ENCODE measurements around the gene IRS1. TPM values are rescaled to one million over a fixed set of nuclear protein-coding genes. Genes with fewer than 3 reads are reported as not detected.

IRS1 gene
- polyA plus RNA-seq, 2 of the 4 experiments (the other 2 are of a cell fraction): 10.4 to 13.9 TPM

- ChIA-PET POLR2A (no interaction called here), CTCF (interaction anchor here (1.2 kb wide), 1 partner anchor 11 kb away, joined by 3 read pairs; no protein-coding TSS in a partner anchor)
- FAIRE-seq: no peak
Observed at GRCh38 chr2:226707499-226707898, 92.1 kb downstream of the IRS1 start.

GRCh38 chr2:226705965-226706364, 93.7 kb downstream of the IRS1 start:
- no peak for FAIRE-seq

More at GRCh38 chr2:226707499-226707898, 92.1 kb downstream of the IRS1 start:
- Histone ChIP-seq H3K9me3 (no peaks in the 10 kb centered on the region), H3K4me1 (no peaks in the 10 kb centered on the region), H3K4me2 (no peak overlapping the region), H3K4me3 (no peak overlapping the region), H3K27ac (no peak overlapping the region)
- TF ChIP-seq GATA3 (IDR thresholded peaks at IDR 0.05; ENCODE audit: borderline replicate concordance): no peak
- TF ChIP-seq KDM5A (IDR thresholded peaks at IDR 0.05): no peak
- DNase-seq (ENCODE audit: low read depth in 1 of 2, low spot score in 1 of 2): no peak
- ATAC-seq: no peak

GRCh38 chr2:226705133-226705886, 94.3 kb downstream of the IRS1 start:
- Histone ChIP-seq H3K4me1 (no peaks in the 10 kb centered on the region), H3K4me2 (no peak overlapping the region), H3K9me3 (no peaks in the 10 kb centered on the region), H3K4me3 (no peak overlapping the region), H3K27ac (no peak overlapping the region)
- CTCF ChIA-PET: no interaction called here
- DNase-seq (ENCODE audit: low read depth in 1 of 2, low spot score in 1 of 2): no peak
- no peak for FAIRE-seq
- no peak for ATAC-seq
- WGBS (ENCODE audit: missing lambda C conversion rate): 83% methylated on average over 8 of the region's 8 CpGs
- TF ChIP-seq RNF2 (IDR thresholded peaks at IDR 0.05; ENCODE audit: borderline replicate concordance, low read depth) (no peak), ESRRA (IDR thresholded peaks at IDR 0.05; ENCODE audit: borderline replicate concordance, low read length) (no peak), ATOH8 (CRISPR knock-in tag; IDR thresholded peaks at IDR 0.05; ENCODE audit: low read depth) (no peak), GATA3 (IDR thresholded peaks at IDR 0.05; ENCODE audit: borderline replicate concordance) (no peak), CHD2 (IDR thresholded peaks at IDR 0.05; ENCODE audit: low read length, partially characterized antibody) (no peak), RFX5 (IDR thresholded peaks at IDR 0.05) (no peak), ZNF302 (CRISPR knock-in tag; IDR thresholded peaks at IDR 0.05) (no peak), CBX8 (IDR thresholded peaks at IDR 0.05) (no peak), RARB (CRISPR knock-in tag; IDR thresholded peaks at IDR 0.05) (no peak), MAFK (IDR thresholded peaks at IDR 0.05; ENCODE audit: partially characterized antibody) (no peak), MAZ (IDR thresholded peaks at IDR 0.05; ENCODE audit: borderline replicate concordance, low read depth, low read length) (no peak), USF2 (IDR thresholded peaks at IDR 0.05) (no peak), CBX2 (IDR thresholded peaks at IDR 0.05; ENCODE audit: borderline replicate concordance, low read depth) (no peak), ZSCAN20 (CRISPR knock-in tag; IDR thresholded peaks at IDR 0.05) (no peak), EHMT2 (IDR thresholded peaks at IDR 0.05; ENCODE audit: low read depth) (no peak)
- TF ChIP-seq, protein P1, sequence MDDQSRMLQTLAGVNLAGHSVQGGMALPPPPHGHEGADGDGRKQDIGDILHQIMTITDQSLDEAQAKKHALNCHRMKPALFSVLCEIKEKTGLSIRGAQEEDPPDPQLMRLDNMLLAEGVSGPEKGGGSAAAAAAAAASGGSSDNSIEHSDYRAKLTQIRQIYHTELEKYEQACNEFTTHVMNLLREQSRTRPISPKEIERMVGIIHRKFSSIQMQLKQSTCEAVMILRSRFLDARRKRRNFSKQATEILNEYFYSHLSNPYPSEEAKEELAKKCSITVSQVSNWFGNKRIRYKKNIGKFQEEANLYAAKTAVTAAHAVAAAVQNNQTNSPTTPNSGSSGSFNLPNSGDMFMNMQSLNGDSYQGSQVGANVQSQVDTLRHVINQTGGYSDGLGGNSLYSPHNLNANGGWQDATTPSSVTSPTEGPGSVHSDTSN (IDR thresholded peaks at IDR 0.05): no peak
- TF ChIP-seq, protein P2, sequence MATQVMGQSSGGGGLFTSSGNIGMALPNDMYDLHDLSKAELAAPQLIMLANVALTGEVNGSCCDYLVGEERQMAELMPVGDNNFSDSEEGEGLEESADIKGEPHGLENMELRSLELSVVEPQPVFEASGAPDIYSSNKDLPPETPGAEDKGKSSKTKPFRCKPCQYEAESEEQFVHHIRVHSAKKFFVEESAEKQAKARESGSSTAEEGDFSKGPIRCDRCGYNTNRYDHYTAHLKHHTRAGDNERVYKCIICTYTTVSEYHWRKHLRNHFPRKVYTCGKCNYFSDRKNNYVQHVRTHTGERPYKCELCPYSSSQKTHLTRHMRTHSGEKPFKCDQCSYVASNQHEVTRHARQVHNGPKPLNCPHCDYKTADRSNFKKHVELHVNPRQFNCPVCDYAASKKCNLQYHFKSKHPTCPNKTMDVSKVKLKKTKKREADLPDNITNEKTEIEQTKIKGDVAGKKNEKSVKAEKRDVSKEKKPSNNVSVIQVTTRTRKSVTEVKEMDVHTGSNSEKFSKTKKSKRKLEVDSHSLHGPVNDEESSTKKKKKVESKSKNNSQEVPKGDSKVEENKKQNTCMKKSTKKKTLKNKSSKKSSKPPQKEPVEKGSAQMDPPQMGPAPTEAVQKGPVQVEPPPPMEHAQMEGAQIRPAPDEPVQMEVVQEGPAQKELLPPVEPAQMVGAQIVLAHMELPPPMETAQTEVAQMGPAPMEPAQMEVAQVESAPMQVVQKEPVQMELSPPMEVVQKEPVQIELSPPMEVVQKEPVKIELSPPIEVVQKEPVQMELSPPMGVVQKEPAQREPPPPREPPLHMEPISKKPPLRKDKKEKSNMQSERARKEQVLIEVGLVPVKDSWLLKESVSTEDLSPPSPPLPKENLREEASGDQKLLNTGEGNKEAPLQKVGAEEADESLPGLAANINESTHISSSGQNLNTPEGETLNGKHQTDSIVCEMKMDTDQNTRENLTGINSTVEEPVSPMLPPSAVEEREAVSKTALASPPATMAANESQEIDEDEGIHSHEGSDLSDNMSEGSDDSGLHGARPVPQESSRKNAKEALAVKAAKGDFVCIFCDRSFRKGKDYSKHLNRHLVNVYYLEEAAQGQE (IDR thresholded peaks at IDR 0.05): no peak
- TF ChIP-seq, protein P3, sequence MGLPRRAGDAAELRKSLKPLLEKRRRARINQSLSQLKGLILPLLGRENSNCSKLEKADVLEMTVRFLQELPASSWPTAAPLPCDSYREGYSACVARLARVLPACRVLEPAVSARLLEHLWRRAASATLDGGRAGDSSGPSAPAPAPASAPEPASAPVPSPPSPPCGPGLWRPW (IDR thresholded peaks at IDR 0.05): no peak
- POLR2A ChIA-PET: no interaction called here

More at GRCh38 chr2:226705965-226706364, 93.7 kb downstream of the IRS1 start:
- H3K4me3 ChIP-seq: no peak overlapping the region
- no peaks in the 10 kb centered on the region for H3K9me3 ChIP-seq
- TF ChIP-seq HOXA7 (CRISPR knock-in tag; IDR thresholded peaks at IDR 0.05): no peak
- TF ChIP-seq CEBPB (IDR thresholded peaks at IDR 0.05): no peak
- TF ChIP-seq GATA3 (IDR thresholded peaks at IDR 0.05; ENCODE audit: borderline replicate concordance): no peak
- H3K27ac ChIP-seq: no peak overlapping the region
- WGBS (ENCODE audit: missing lambda C conversion rate): 78% methylated on average over 3 of the region's 3 CpGs
- no peak for DNase-seq (ENCODE audit: low read depth in 1 of 2, low spot score in 1 of 2)
- no peaks in the 10 kb centered on the region for H3K4me1 ChIP-seq
- no peak for ATAC-seq
- ChIA-PET CTCF (no interaction called here), POLR2A (no interaction called here)
- H3K4me2 ChIP-seq: no peak overlapping the region
